Osteoblast (primary cell): ENCODE results near the gene POLQ. TPM values are rescaled to one million over a fixed set of nuclear protein-coding genes. Genes with fewer than 3 reads are reported as not detected.

Experiments used
- DNase-seq: peaks from one replicate; pipeline ENCODE4 v3.0.0; 2011; ENCODE audit warnings: low spot score, mixed read lengths; ENCODE audit not compliant: insufficient read length; ENCODE audit errors: missing footprints
- H2AFZ ChIP-seq: 2 replicates; pipeline ENCODE4 v1.6.0; 2011; ENCODE audit warnings: mild to moderate bottlenecking, low read length
- H3K27ac ChIP-seq: 2 replicates; pipeline ENCODE4 v1.5.1; 2011; ENCODE audit warnings: mild to moderate bottlenecking, low read depth, low read length, moderate library complexity
- H3K27me3 ChIP-seq: 2 replicates; pipeline ENCODE4 v1.6.0; 2012; ENCODE audit warnings: mild to moderate bottlenecking, control low read depth, inconsistent platforms, low read length, moderate library complexity; ENCODE audit not compliant: insufficient read depth
- H3K36me3 ChIP-seq: 2 replicates; pipeline ENCODE4 v1.5.1; 2011; ENCODE audit warnings: mild to moderate bottlenecking, low read length, control low read depth, moderate library complexity; ENCODE audit not compliant: insufficient read depth
- H3K4me1 ChIP-seq: 2 replicates; pipeline ENCODE4 v1.5.1; 2011; ENCODE audit warnings: mild to moderate bottlenecking, low read length, control low read depth, moderate library complexity; ENCODE audit not compliant: insufficient read depth
- H3K4me2 ChIP-seq: 2 replicates; pipeline ENCODE4 v1.6.0; 2011; ENCODE audit warnings: mild to moderate bottlenecking, low read length; ENCODE audit not compliant: insufficient read depth
- H3K4me3 ChIP-seq: fragments of 200-600 bp; sonication (generic); 3 replicates; pipeline ENCODE4 v1.5.1; 2012; ENCODE audit warnings: mild to moderate bottlenecking, low read length, inconsistent platforms; ENCODE audit not compliant: insufficient read depth
- H3K79me2 ChIP-seq: 2 replicates; pipeline ENCODE4 v1.6.0; 2012; ENCODE audit warnings: mild to moderate bottlenecking, low read length, control low read depth, inconsistent platforms; ENCODE audit not compliant: insufficient read depth
- H3K9me3 ChIP-seq: 2 replicates; pipeline ENCODE4 v1.5.1; 2011; ENCODE audit warnings: low read depth, low read length, control low read depth
- H4K20me1 ChIP-seq: 2 replicates; pipeline ENCODE4 v1.6.0; 2012; ENCODE audit warnings: mild to moderate bottlenecking, low read length, control low read depth; ENCODE audit not compliant: insufficient read depth
- CTCF ChIP-seq: IDR thresholded peaks from 2 replicates; pipeline ENCODE4 v1.5.1; 2011; ENCODE audit warnings: mild to moderate bottlenecking, low read depth, low read length, moderate library complexity; ENCODE audit errors: extremely low read depth
- total RNA-seq: library from RNA; depleted of rRNA; stranded (reverse); fragments of >200 nt; gene quantifications from 2 replicates; pipeline ENCODE4 v1.2.3, GENCODE V29; 2012

POLQ gene
- total RNA-seq, 1 donor: 1.4 TPM

GRCh38 chr3:121515313-121515712, 30.5 kb downstream of the POLQ start:
- no peaks in the 10 kb centered on the region for H3K27me3 ChIP-seq

GRCh38 chr3:121514496-121514895, 31.3 kb downstream of the POLQ start:
- no peaks in the 10 kb centered on the region for H3K9me3 ChIP-seq
- H3K4me2 ChIP-seq: no peak overlapping the region
- no peak overlapping the region for H3K27ac ChIP-seq
- no peaks in the 10 kb centered on the region for H3K4me1 ChIP-seq
- no peak for DNase-seq
- no peak for TF ChIP-seq CTCF
- H3K36me3 ChIP-seq: no peaks in the 10 kb centered on the region
- no peak overlapping the region for H2AFZ ChIP-seq
- H3K4me3 ChIP-seq: no peak overlapping the region
- H3K79me2 ChIP-seq: peaks cover 3% of the 10 kb centered on the region
- H4K20me1 ChIP-seq: no peaks in the 10 kb centered on the region
- no peaks in the 10 kb centered on the region for H3K27me3 ChIP-seq

More at GRCh38 chr3:121515313-121515712, 30.5 kb downstream of the POLQ start:
- TF ChIP-seq CTCF: no peak
- DNase-seq: no peak
- Histone ChIP-seq H3K4me1 (no peaks in the 10 kb centered on the region), H3K9me3 (no peaks in the 10 kb centered on the region), H3K27ac (no peak overlapping the region), H3K4me2 (no peak overlapping the region), H3K36me3 (no peaks in the 10 kb centered on the region), H3K79me2 (peaks cover 3% of the 10 kb centered on the region), H4K20me1 (no peaks in the 10 kb centered on the region), H3K4me3 (no peak overlapping the region), H2AFZ (no peak overlapping the region)

- no peak overlapping the region for H2AFZ ChIP-seq
- no peaks in the 10 kb centered on the region for H3K79me2 ChIP-seq
- TF ChIP-seq CTCF: no peak
- no peak overlapping the region for H3K27ac ChIP-seq
- no peaks in the 10 kb centered on the region for H4K20me1 ChIP-seq
- no peak overlapping the region for H3K4me3 ChIP-seq
- no peak overlapping the region for H3K4me2 ChIP-seq
- H3K4me1 ChIP-seq: no peaks in the 10 kb centered on the region
- DNase-seq: no peak
- no peaks in the 10 kb centered on the region for H3K27me3 ChIP-seq
- no peaks in the 10 kb centered on the region for H3K36me3 ChIP-seq
- H3K9me3 ChIP-seq: no peaks in the 10 kb centered on the region
Observed at GRCh38 chr3:121508389-121508788, 37.4 kb downstream of the POLQ start.

- H3K27me3 ChIP-seq: no peaks in the 10 kb centered on the region
- H3K4me2 ChIP-seq: no peak overlapping the region
- H3K27ac ChIP-seq: no peak overlapping the region
- DNase-seq: no peak
- no peaks in the 10 kb centered on the region for H3K36me3 ChIP-seq
- no peaks in the 10 kb centered on the region for H3K79me2 ChIP-seq
- no peaks in the 10 kb centered on the region for H3K4me1 ChIP-seq
- peak overlapping the region; percentile 63 for H2AFZ ChIP-seq
- TF ChIP-seq CTCF: no peak
- no peaks in the 10 kb centered on the region for H3K9me3 ChIP-seq
- no peaks in the 10 kb centered on the region for H4K20me1 ChIP-seq
- H3K4me3 ChIP-seq: no peak overlapping the region
Observed at GRCh38 chr3:121505256-121505655, 40.5 kb downstream of the POLQ start.
